AG04450 (cell line): Measurements from ENCODE around the gene CYGB. TPM values are rescaled to one million over a fixed set of nuclear protein-coding genes. Genes with fewer than 3 reads are reported as not detected.
"Not testable (repeated sequence)": the region's sequence is repeated elsewhere in the genome, so short reads cannot be mapped to it uniquely, and the experiment has no call there.

ENCODE experiments used
- CTCF ChIA-PET: fragments of 300-600, 350-600 bp; formaldehyde crosslinking; extraction: SDS; loops from one replicate; lab custom pipeline; 2022; ENCODE audit warnings: antibody characterized with exemption, inconsistent platforms; lab: Charles Lee
- POLR2A ChIA-PET: fragments of 350-600 bp; formaldehyde crosslinking; extraction: SDS; loops from one replicate; lab custom pipeline; 2021; ENCODE audit warnings: antibody characterized with exemption, inconsistent platforms; lab: Yijun Ruan, JAX
- DNase-seq: peaks from one replicate; pipeline ENCODE4 v3.0.0-alpha.2; 2011; ENCODE audit warnings: low read depth, low spot score
- H3K27ac ChIP-seq: one replicate; pipeline ENCODE4 v1.5.1; 2012; ENCODE audit warnings: low read depth, low read length, control low read depth
- H3K27me3 ChIP-seq: one replicate; pipeline ENCODE4 v1.6.0; 2012; ENCODE audit warnings: low read length; ENCODE audit not compliant: control insufficient read depth, insufficient read depth
- H3K4me3 ChIP-seq: 2 replicates; pipeline ENCODE4 v1.5.1; 2011; ENCODE audit warnings: mild to moderate bottlenecking, low read depth, low read length, control low read depth
- H3K9me3 ChIP-seq: 2 replicates; pipeline ENCODE4 v1.5.1; 2012; ENCODE audit warnings: low read length; ENCODE audit not compliant: control insufficient read depth, insufficient read depth
- polyA plus RNA-seq: library from polyadenylated mRNA; depleted of rRNA; stranded (reverse); fragments of >200 nt; gene quantifications from 2 replicates; pipeline ENCODE4 v1.2.3, GENCODE V29; 2011
- TF ChIP-seq, protein P1 (sequence below): IDR thresholded peaks from 2 replicates; pipeline ENCODE4 v1.5.1; 2011; ENCODE audit warnings: low read depth, low read length, control low read depth, inconsistent platforms

CYGB gene
- polyA plus RNA-seq, 1 experiment, result 7.4 TPM

- POLR2A ChIA-PET, result interaction anchor here (0.6 to 0.7 kb wide), 2 partner anchors 81 to 186 kb away, joined by 3 read pairs; no protein-coding TSS in a partner anchor
- CTCF ChIA-PET, result interaction anchor here (1.9 kb wide), 1 partner anchor 27 kb away, joined by 6 read pairs; no protein-coding TSS in a partner anchor
- Histone ChIP-seq H3K9me3 (no peaks in the 10 kb centered on the region), H3K4me3 (no peak overlapping the region), H3K27me3 (no peaks in the 10 kb centered on the region), H3K27ac (no peak overlapping the region)
- TF ChIP-seq, protein P1, sequence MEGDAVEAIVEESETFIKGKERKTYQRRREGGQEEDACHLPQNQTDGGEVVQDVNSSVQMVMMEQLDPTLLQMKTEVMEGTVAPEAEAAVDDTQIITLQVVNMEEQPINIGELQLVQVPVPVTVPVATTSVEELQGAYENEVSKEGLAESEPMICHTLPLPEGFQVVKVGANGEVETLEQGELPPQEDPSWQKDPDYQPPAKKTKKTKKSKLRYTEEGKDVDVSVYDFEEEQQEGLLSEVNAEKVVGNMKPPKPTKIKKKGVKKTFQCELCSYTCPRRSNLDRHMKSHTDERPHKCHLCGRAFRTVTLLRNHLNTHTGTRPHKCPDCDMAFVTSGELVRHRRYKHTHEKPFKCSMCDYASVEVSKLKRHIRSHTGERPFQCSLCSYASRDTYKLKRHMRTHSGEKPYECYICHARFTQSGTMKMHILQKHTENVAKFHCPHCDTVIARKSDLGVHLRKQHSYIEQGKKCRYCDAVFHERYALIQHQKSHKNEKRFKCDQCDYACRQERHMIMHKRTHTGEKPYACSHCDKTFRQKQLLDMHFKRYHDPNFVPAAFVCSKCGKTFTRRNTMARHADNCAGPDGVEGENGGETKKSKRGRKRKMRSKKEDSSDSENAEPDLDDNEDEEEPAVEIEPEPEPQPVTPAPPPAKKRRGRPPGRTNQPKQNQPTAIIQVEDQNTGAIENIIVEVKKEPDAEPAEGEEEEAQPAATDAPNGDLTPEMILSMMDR, result no peak
- DNase-seq, result no peak
Measured at GRCh38 chr17:76519048-76519966, 18.2 kb downstream of the CYGB start.

DNA sequence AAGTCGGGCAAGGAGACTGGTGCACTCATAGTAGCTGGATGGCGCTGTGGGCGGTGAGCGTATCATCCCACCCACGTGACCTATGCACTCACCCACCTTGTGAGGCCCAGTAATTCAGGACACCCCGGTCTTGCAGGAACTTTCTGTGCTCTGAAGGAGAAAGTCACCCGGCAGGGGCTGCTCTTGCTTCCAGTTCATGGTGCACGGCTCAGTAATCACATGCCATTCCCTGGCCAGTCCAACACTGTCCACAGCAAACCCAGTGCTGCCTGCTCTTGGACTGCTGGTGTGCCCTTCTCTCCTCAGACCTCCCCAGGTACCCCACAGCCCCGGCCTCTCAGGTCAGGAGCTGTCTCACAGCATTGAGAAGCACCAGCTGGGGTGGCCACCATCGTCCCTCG lies 19.9 kb downstream of the CYGB start:
- Histone ChIP-seq H3K9me3 (no peaks in the 10 kb centered on the region), H3K27me3 (no peaks in the 10 kb centered on the region), H3K4me3 (no peak overlapping the region), H3K27ac (no peak overlapping the region)
- ChIA-PET CTCF (interaction anchor here (0.6 to 1.6 kb wide), 2 partner anchors 19 to 164 kb away, joined by 3 read pairs; no protein-coding TSS in a partner anchor), POLR2A (interaction anchor here (0.6 kb wide), 1 partner anchor 31 kb away, joined by 3 read pairs; no protein-coding TSS in a partner anchor)
- TF ChIP-seq, protein P1, result no peak
- no peak for DNase-seq

DNA sequence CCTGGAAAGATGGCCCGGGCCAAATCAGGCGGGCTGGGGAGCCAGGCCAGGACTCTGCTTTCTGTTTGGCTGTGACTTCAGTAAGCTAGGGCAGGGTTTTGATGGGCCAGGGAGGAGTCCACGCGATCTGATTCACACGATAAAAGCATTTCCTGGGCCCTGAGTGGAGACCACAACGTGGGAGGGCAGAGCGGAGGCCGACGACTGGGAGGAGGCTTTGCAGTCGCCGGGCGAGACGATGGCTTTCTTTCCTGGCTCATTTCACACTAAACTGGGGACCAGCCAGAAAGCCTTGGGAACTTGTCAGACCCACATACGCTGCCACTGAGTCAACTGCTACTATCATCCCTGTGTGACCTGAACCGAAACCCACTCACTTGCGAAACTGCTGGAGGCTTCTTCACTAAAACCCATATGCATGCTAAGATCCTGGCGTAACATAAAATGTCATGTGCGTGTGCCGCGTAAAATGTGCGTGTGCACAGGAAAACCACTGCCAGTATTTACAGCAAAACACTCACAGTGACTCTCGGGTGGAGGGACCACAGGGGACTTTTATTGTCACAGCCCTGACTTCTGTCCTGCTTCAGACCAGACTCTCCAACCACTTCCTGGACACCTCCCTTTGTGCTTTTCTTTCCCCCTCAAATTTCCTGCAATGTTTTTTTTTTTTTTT lies 22.1 kb downstream of the CYGB start:
- CTCF ChIA-PET, result interaction anchor here (1.2 to 5.4 kb wide), 4 partner anchors 8 to 109 kb away, joined by 3 to 28 read pairs (median 10); no protein-coding TSS in a partner anchor
- no peaks in the 10 kb centered on the region for H3K27me3 ChIP-seq
- TF ChIP-seq, protein P1, result no peak
- H3K27ac ChIP-seq, result peak overlapping the region; percentile 91
- peak overlapping the region; percentile 29 for H3K4me3 ChIP-seq
- DNase-seq, result peak; percentile 65
- H3K9me3 ChIP-seq, result no peaks in the 10 kb centered on the region
- POLR2A ChIA-PET, result interaction anchor here (0.7 to 1.3 kb wide), 3 partner anchors 10 to 885 kb away, joined by 8 to 9 read pairs (median 9); no protein-coding TSS in a partner anchor

GRCh38 chr17:76514355-76514754 lies 23.2 kb downstream of the CYGB start:
- H3K27ac ChIP-seq, H3K27me3 ChIP-seq, DNase-seq, H3K9me3 ChIP-seq, H3K4me3 ChIP-seq, POLR2A ChIA-PET: not testable (repeated sequence)
- CTCF ChIA-PET, result interaction anchor here (0.9 to 5.4 kb wide), 5 partner anchors 8 to 110 kb away, joined by 3 to 28 read pairs (median 3); no protein-coding TSS in a partner anchor

- H3K9me3 ChIP-seq, result no peaks in the 10 kb centered on the region
- DNase-seq, result no peak
- TF ChIP-seq, protein P1, result no peak
- H3K27me3 ChIP-seq, result peaks cover 5% of the 10 kb centered on the region
- ChIA-PET POLR2A (no interaction called here), CTCF (interaction anchor here (0.9 to 5.4 kb wide), 3 partner anchors 10 to 111 kb away, joined by 3 to 28 read pairs (median 9); no protein-coding TSS in a partner anchor)
- H3K27ac ChIP-seq, result no peak overlapping the region
- no peak overlapping the region for H3K4me3 ChIP-seq
Measured at GRCh38 chr17:76513306-76513692, 24.2 kb downstream of the CYGB start.
